ENCODE measurements around the gene RABGAP1. TPM values are rescaled to one million over a fixed set of nuclear protein-coding genes. Genes with fewer than 3 reads are reported as not detected.

Gene RABGAP1
- total RNA-seq, 2 donors from 2014 or later, result 33.8 to 36.7 TPM

DNA sequence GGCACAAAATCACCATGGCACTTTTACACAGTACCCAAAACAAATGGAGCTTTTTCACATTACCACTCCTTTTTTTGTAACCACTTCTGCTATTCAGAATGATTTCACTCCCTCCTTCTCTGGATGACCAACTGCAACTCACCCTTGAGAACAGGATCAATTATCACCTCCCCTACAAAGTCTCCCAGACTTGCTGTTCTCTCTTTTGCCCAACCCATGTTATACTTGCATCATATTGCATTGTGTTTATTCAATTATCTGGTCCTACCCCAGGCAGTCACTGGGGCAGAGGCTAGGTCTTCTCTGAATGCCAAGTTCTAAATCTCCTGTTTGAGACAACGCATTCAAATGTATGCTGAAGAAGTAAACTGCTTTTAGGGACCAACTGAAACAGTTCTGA lies 188.6 kb downstream of the RABGAP1 start:
- Mint-ChIP-seq H3K27me3 (no peaks in the 10 kb centered on the region), H3K4me1 (no peaks in the 10 kb centered on the region), H3K4me3 (no peak overlapping the region), H3K27ac (no peak overlapping the region), H3K36me3 (ENCODE audit: low read depth) (peaks cover 4% of the 10 kb centered on the region)
- no peak for ATAC-seq
- DNase-seq, result no peak
- no peaks in the 10 kb centered on the region for H3K9me3 ChIP-seq (ENCODE audit: control insufficient read depth, low read length, poor library complexity, severe bottlenecking)

DNA sequence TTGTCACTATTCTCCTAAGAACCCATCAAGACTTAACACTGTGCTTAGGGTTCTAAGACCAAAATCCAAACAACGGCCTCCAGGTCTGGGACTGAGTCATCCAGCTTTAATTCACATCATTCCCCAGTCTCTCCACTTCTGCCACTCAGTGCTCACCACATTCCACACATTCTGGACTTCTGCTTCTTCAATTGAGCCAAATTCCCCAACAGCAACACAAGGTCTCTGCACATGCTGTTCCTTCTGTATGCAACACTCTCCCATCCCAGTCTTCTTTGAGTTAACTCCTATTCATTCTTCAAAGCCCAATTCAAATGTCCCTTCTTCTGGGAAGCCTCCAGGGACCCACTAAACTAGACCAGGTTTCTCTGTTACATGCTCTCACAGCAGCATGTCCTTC lies 190.4 kb downstream of the RABGAP1 start:
- H3K4me1 Mint-ChIP-seq, result no peaks in the 10 kb centered on the region
- no peak overlapping the region for H3K27ac Mint-ChIP-seq

DNA sequence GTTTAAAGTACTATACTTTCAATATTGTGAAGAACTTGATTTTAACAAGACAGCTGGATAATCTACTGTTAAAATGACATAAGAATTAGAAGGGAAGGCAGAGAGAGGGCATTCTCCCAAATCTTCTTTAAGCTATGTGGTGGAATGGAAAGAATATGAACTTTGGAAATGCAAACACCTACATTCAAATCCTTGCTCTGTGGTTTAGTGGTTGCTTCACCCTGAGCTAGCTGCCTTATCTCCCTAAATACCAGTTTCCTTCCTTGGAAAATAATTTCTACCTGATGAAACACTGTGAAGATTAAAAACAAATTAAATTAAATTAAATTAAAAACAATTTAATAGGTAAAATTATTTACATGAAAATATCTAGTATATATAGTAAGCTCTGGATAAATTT lies 191.2 kb downstream of the RABGAP1 start:
- no peaks in the 10 kb centered on the region for H3K9me3 ChIP-seq (ENCODE audit: control insufficient read depth, low read length, poor library complexity, severe bottlenecking)
- peaks cover 3% of the 10 kb centered on the region for H3K36me3 Mint-ChIP-seq (ENCODE audit: low read depth)
- no peaks in the 10 kb centered on the region for H3K4me1 Mint-ChIP-seq
- no peak overlapping the region for H3K27ac Mint-ChIP-seq
- no peak overlapping the region for H3K4me3 Mint-ChIP-seq
- no peaks in the 10 kb centered on the region for H3K27me3 Mint-ChIP-seq
- ATAC-seq, result no peak
- no peak for DNase-seq

More for the DNA sequence above, 190.4 kb downstream of the RABGAP1 start:
- DNase-seq (no peak), ATAC-seq (no peak)
- H3K27me3 Mint-ChIP-seq, result no peaks in the 10 kb centered on the region
- peaks cover 4% of the 10 kb centered on the region for H3K36me3 Mint-ChIP-seq (ENCODE audit: low read depth)
- H3K4me3 Mint-ChIP-seq, result no peak overlapping the region
- no peaks in the 10 kb centered on the region for H3K9me3 ChIP-seq (ENCODE audit: control insufficient read depth, low read length, poor library complexity, severe bottlenecking)

DNA sequence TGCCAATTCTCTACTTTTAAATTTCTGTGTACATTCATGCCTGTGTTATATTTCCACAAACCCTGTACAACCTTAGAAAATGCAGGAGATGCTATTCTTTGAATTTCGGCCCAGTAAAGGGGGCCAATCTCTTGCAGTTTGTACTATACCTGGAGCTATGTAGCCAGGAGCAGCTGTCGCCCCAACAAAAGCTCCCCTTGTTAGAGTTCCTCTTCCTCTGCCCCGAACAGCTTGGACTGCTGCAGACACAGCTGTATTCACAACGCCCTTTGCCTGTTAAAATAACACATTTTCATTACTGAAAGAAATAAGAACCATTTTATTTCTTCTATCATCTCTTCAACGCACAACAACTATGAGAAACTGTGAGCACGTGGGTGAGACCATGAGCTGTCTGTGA lies 191.9 kb downstream of the RABGAP1 start:
- H3K4me3 Mint-ChIP-seq, result no peak overlapping the region
- H3K9me3 ChIP-seq (ENCODE audit: control insufficient read depth, low read length, poor library complexity, severe bottlenecking), result no peaks in the 10 kb centered on the region
- H3K4me1 Mint-ChIP-seq, result no peaks in the 10 kb centered on the region
- no peak overlapping the region for H3K27ac Mint-ChIP-seq
- H3K36me3 Mint-ChIP-seq (ENCODE audit: low read depth), result peaks cover 3% of the 10 kb centered on the region
- no peak for ATAC-seq
- DNase-seq, result no peak
- no peaks in the 10 kb centered on the region for H3K27me3 Mint-ChIP-seq

DNA sequence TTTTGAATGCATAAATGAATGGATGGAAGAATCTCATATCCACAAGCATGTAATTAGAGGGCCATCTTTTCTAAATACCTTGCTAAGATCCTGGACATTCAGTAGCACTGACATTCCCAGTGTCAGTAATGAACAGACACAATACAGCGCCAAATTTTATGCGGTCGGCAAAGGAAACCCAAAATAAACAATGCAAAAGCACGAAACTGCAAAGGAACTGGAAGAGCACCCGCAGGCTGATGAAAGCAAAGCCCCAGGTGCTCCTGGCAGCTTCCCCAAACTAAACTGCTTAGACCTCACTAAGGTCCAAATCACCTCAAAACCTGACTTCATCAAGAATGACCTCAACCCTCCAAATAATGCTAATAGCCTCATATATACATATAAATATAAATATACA lies 194.6 kb downstream of the RABGAP1 start:
- H3K9me3 ChIP-seq (ENCODE audit: control insufficient read depth, low read length, poor library complexity, severe bottlenecking), result no peaks in the 10 kb centered on the region
- Mint-ChIP-seq H3K4me3 (no peak overlapping the region), H3K4me1 (peaks cover 3% of the 10 kb centered on the region), H3K27ac (no peak overlapping the region), H3K36me3 (ENCODE audit: low read depth) (peaks cover 8% of the 10 kb centered on the region), H3K27me3 (no peaks in the 10 kb centered on the region)
- DNase-seq (no peak), ATAC-seq (no peak)

DNA sequence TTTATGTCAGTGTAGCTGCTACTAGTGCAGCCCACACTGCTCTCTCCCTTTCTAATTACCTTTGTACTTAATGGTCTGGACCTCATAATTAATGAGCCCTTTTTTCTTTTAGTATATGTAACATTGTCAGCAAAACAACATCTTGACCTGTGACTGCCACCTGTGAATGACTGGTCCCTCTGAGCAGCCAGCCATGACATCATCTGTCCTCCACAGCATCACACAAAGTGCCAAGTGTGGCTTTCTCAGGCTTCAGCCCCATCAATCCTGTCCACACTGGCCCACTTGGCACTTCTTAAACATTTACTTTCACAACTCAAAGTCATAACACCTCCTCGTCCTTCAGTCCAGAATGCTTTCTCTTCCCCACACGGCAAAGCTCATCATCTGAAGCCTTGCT lies 197.3 kb downstream of the RABGAP1 start:
- DNase-seq (no peak), ATAC-seq (no peak)
- Mint-ChIP-seq H3K27me3 (no peaks in the 10 kb centered on the region), H3K36me3 (ENCODE audit: low read depth) (peaks cover 8% of the 10 kb centered on the region), H3K27ac (no peak overlapping the region), H3K4me3 (no peak overlapping the region), H3K4me1 (peaks cover 3% of the 10 kb centered on the region)
- no peaks in the 10 kb centered on the region for H3K9me3 ChIP-seq (ENCODE audit: control insufficient read depth, low read length, poor library complexity, severe bottlenecking)

DNA sequence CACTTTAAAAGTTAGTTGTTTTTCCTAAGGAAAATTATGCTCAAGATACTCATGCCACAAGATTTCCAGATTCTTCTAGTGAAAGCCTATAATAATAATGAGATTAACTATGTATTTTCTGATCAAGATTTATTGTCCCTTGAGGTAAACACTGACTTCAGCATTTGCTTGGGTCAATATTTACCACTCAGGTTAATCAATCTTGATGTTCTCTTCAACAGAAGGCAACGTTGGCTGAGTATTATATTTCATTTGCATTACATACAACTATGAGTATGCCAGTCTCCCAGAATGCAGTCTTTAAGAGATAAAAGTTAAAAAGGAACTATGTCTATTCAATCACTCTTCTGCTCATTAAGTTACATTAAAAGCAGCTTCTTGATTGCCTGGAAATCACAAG lies 208.2 kb downstream of the RABGAP1 start:
- Mint-ChIP-seq H3K4me3 (no peak overlapping the region), H3K27me3 (no peaks in the 10 kb centered on the region), H3K4me1 (no peaks in the 10 kb centered on the region), H3K27ac (no peak overlapping the region), H3K36me3 (ENCODE audit: low read depth) (peaks cover 4% of the 10 kb centered on the region)
- ATAC-seq (no peak), DNase-seq (no peak)
- H3K9me3 ChIP-seq (ENCODE audit: control insufficient read depth, low read length, poor library complexity, severe bottlenecking), result no peaks in the 10 kb centered on the region

DNA sequence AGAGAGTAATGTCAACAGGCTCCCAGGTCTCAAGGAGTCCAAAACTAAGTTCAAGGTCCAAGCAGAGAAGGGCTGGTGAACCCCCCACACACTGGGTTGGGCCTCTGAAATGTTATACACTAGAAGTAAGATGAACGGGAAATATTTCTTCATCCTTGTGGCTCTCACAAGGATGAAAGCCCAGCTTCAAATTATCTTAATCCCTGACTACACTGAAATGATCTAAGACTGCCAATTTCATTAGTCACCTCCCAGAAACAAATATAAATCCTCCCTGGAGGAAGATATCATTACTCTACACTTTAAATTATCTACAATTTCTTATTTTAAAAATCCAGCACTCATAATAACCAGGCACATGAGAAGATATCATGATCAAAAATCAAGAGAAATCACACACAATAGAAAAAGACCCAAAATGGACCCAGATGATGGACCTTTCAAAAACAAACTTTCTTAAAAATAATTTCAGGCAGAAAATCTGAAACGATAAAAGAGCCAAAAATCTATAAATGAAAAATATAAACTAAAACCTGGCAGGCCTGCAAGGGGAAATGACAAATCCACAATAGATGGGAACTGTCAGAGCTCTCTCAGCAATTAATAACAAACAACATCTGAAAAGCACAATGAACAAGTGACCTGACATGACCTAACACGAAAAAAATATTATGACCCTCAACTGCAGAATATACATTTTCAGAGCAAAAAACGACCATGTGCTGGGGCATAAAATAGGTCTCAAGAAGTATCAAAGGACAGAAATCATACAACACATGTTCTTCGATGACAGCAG lies 210.1 kb downstream of the RABGAP1 start:
- no peaks in the 10 kb centered on the region for H3K9me3 ChIP-seq (ENCODE audit: control insufficient read depth, low read length, poor library complexity, severe bottlenecking)
- no peaks in the 10 kb centered on the region for H3K4me1 Mint-ChIP-seq
- DNase-seq (no peak), ATAC-seq (no peak)
- no peaks in the 10 kb centered on the region for H3K36me3 Mint-ChIP-seq (ENCODE audit: low read depth)
- H3K27me3 Mint-ChIP-seq, result no peaks in the 10 kb centered on the region
- no peak overlapping the region for H3K4me3 Mint-ChIP-seq
- no peak overlapping the region for H3K27ac Mint-ChIP-seq

Other genes with a start within 250 kb of the RABGAP1 start
- not detected for gene OR1L4, start 217.0 kb upstream of the RABGAP1 start, total RNA-seq
- not detected for gene OR1L6, start 198.7 kb upstream of the RABGAP1 start, total RNA-seq
- not detected for gene OR5C1, start 152.1 kb upstream of the RABGAP1 start, total RNA-seq
- not detected for gene OR1K1, start 140.9 kb upstream of the RABGAP1 start, total RNA-seq
- 10 to 100 TPM; 13.6 to 14.4 TPM for gene PDCL, start 112.4 kb upstream of the RABGAP1 start, total RNA-seq
- gene RC3H2, start 35.7 kb upstream of the RABGAP1 start, total RNA-seq, result 10 to 100 TPM; 51.5 to 69.6 TPM
- gene ZBTB6, start 27.7 kb upstream of the RABGAP1 start, total RNA-seq, result 1 to 10 TPM; 3.7 to 4.7 TPM
- gene ZBTB26, start 9.5 kb upstream of the RABGAP1 start, total RNA-seq, result 1 to 10 TPM; 6.9 to 7.2 TPM
- 1 to 10 TPM in 1 of 2 donors, not detected in 1; 1.6 TPM for gene GPR21, start 92.6 kb downstream of the RABGAP1 start, total RNA-seq